HG02763 (cell line): ENCODE data around the gene TMBIM6.
"Not testable (repeated sequence)": the region's sequence is repeated elsewhere in the genome, so short reads cannot be mapped to it uniquely, and the experiment has no call there.

ENCODE experiments used
- ATAC-seq: cut with Tn5 transposase; IDR thresholded peaks from one replicate; pipeline ENCODE4 v1.9.1; 2021; ENCODE audit warnings: mild to moderate bottlenecking, moderate library complexity; ENCODE audit not compliant: unreplicated experiment

The TMBIM6 gene, protein sequence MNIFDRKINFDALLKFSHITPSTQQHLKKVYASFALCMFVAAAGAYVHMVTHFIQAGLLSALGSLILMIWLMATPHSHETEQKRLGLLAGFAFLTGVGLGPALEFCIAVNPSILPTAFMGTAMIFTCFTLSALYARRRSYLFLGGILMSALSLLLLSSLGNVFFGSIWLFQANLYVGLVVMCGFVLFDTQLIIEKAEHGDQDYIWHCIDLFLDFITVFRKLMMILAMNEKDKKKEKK

DNA sequence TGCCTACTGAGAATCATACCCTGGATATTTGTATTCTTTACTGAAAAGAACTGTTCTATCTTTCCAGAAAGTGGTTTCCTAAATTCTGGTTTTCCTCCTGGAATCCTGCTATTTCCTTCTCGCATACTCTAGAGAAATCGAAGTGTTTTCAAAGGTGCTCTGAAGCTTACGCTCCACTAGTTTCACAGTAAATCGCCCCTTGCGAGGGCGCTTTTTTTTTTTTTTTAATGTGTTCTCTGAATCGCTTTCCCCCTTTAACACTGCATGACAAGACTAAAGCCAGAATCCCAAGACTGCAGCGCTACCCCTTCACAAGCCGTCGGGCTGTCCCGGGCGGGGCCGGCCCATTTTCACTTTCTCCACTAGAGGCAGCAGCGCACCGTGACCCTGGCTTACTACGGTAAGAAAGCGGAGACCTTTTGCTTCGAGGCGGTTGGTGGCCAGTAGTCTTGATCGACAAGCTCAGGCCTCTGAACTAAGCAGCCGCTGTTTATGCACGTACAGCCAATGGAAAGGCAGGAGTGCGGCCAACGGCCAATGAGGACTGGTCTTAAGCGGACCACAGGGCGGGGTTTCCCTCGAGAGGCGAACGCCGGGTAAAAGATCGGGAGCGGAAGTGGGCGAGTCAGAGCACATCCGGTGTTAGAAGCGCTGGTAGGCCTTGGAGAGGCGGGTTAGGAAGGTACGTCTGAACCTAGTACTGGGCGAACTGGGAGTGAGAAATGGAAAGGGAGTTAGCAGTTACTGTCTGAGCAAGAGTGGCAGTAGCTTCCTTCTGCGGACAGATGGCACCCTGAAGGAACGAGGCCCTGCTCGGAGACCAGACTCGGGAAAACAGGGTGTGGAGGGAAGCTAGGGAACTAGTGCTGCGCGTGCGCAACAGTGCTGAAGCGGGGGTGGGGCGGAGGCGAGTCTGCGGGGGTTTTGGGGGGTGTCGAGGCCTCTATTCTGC is at the start of gene TMBIM6:
TMBIM6 (plus strand) TSS at position 628 of the 952 bp plus-strand sequence. CDS start 10,937 bp downstream, outside the sequence.
- peak; percentile 94 for ATAC-seq

DNA sequence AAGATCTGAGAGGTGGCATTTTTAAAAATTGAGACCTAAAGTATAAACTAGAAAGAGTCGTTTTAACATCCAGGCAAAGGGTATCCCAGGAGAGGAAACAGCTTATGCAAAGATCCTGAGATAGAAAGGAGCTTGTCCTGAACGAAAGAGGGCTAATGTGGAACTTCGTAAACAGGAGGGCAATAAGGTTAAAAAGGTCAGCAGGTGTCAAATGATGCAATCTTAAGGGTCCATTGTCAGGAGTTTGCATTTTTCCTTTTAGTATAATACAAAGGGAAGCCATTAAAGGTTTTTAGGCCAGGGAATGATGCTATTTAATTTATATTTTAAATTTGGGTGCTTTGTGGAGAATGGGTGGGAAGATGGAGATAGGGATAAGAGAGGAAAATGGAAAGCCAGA is 48.5 kb upstream of the TMBIM6 start:
- no peak for ATAC-seq

DNA sequence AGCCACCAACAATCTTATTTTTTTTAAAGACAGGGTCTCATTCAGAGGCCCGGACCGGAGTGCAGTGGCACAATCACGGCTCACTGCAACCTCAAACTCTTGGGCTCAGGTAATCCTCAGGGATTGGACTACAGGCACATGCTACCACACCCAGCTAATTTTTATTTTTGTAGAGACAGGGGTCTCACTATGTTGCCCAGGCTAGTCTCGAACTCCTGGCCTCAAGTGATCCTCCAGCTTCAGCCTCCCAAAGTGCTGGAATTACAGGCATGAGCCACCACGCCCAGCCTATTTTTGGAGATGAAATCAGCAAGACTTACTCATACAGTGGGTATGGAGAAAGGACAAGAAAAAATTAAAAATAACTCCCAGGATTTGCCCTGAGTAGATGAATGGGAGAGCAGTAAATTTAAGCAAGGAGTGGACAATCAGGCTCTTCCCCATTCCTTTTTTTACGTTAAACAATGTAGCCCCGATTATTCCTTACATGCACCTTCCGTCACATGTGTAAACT is 47.4 kb upstream of the TMBIM6 start:
- ATAC-seq = no peak

DNA sequence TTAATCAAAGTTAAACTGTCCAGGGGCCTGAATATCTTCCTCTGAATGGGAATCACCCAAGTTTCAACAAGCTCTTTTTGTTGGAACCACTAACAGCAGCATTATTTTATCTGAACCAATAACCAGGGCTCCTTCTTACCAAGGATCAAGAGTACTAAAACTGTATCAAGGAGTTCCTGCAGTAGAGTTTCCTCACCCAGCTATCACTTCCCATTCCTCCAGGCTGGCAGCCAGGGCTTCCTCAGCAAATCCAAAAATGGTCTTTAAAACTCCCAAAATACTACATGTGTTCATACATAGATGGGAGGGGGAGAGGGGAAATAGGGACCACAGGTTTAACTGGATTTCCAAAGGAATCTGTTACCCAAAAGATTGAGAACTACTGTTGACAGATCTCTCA is 44.6 kb upstream of the TMBIM6 start:
- ATAC-seq = no peak

DNA sequence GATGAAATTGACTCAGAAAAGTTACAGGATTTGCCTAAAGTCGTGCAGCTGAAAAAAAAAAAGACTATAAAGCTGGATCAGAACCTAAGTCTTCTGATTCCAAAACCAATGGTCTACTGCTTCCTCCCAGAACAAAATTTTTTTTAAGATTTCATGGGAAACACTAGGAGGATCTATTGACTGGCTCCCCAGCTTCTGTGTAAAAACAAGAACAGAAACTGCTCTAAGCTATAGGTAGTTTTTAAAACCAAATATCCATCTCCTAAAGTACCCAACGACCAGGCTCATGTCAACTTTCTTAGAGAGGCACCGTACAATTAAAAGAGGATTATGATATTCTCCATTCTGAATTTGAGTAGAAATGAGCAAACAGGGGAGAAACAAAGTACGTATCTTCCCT is 43.5 kb upstream of the TMBIM6 start:
- no peak for ATAC-seq

DNA sequence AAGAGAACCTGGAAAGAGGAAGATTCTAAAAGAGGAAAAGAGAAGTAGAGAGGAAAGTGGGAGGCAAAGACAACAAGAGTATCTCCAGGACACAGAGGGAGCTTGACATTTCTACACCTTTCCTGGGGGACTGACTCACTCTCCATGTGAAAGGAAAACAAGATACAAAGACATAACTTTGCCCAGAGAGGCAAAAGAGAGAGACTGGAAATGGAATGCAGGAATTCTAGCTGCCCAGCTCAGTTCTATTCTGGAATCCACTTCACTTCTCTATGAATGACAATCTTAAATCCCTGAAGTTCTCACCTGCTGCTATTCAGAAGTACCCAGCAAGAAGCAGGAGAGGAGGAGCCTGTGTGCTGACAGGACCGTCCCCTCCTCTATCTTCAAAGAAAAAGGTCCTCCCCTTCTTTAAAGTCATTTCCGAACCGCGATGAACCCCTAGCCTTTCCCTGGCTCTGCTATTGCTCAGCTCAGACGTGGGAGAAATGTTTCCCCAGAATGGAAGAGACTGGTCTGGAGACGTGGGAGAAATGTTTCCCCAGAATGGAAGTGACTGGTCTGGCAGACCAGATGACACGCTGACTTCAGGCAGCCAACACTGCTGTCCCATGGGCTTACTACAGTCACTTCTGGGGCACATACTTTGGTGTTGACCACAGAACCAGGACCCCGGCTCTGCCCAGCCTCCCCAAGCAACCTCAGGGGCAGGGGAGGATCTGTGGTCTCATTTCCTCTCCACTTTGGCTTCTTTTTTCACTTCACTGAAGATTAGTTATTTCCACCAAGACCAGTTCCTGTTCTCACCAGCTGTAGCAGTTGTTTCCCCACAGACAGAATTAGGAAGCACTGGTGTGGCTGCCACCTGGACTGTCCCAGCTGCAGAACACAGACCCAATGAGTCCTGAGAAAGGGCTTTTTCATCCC is 42.5 kb upstream of the TMBIM6 start:
- peak; percentile 68 for ATAC-seq

DNA sequence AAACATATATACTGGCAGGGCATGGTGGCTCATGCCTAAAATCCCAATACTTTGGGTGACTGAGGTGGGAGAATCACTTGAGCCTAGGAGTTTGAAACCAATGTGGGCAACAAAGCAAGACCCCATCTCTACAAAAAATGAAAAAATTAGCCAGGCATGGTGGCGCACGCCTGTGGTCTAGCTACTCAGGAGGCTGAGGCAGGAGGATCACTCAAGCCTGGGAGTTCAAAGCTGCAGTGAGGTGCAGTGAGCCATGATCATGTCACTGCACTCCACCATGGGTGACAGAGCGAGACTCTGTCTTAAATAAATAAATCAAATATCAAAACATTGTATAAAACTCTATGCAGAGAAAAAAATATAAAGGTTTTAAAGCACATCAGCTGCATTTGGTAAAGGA is 39.3 kb upstream of the TMBIM6 start:
- ATAC-seq = no peak

DNA sequence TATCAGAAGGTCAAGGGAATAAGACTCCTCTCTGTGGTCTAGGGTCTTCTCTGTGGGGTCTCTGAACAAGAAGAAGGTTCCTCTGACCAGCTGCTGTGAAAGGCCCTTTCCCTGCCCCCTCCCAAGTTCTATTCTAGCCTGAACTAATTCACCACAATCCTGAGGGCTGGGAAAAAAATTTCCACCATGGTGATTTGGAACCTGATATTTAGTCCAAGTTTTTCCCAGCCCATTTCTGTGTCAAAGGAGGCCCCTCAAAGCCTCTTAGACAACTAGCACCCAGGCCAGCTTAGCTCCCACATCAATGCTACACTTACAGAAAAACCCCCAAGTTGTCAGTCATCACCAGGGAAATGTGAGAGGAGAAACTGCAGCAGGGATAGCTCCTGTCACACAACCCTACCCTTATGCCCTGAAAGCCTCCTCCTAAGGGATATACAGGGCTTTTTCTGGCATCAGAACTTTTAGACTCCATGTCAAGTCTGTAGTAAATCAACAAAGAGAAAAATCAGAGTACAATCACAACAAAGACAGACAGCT is 38.6 kb upstream of the TMBIM6 start:
- no peak for ATAC-seq

DNA sequence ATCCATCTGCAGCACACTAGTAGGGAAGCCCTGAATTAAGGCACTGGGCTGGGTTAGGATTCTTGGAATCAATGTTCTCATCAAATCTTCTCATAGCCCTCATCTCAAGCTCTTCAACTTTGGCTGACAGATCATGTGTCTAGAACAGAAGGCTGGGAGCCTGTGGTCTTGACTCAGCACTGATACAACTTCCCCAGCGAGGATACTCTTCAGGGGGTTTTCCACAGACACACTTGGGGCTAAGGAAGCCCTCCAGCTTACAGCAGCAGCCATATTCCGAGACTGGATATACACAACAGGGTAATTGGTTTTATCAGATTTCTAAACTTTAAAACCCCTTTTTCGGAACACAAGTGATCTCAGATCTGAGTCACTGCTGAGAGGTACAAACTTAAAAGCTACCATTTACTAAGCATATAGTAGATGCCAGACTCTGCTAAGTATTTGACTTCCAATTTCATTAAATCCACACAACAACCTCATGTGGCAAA is 37.7 kb upstream of the TMBIM6 start:
- no peak for ATAC-seq

DNA sequence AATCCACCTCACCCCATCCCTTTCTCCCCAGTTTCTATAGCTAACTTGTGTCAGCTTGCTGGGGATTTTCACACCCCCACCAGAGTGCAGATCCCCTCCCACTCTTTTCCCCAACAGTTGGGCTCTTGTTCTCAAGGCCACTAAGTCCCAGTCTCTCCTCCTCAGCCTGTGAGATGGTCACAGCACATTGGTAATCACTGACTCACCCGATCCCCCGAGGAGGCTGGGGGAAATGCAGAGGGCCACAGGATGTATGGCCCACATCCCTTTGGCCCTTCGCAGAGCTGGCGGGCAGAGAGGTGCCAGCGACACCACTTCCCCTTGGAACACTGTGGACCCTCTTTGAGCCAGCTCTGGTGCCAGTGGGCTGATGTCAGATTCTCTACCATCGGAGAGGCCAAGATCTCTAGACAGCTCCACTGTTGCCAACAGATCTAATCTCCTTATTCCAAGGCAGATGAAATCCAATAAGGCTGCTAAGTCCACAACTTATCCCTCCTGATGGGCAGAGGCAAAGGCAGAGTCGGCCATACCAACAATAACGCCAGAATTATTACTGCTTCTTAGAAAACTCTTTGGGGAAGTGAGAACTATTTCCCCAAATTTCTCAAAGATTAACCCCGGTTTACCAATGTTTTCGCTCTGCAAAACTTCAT is 35.8 kb upstream of the TMBIM6 start:
- no peak for ATAC-seq

DNA sequence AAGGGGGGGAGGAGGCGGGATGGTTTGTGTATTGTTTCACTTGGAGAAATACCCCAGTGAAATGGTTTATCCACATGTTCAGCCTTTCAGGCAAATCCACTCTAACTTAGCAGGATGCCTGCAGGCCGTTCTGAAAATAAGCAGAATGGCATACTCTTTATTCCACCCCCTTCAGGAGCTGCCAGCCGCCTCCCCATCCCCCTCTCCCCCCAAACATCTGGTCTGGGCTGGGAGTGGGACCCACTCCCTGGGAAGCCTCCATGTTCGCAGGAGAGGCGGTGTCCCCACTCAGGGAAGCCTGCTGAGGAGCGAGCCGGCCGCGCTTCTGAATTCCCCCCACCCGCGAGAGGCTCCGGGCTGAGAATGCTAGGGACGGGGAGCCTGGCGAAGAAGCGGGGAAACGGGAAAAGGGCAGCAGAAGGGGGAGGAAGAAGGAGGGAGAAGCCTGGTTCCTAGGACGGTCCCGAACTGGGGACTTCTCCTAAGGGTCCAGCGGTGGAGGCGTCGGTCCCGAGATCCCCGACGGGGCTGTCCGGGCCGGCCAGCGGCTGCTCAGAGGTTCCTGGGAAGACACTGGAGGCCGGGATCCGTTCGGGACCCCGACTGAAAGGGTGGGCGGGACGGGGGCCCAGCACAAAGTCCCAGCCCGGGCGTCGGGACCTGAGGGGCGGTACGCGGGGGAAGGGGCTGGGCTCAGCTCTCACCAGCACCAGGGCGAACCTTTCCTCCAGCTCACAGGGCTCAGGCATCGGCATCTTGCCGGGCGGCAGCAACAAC is 34.8 kb upstream of the TMBIM6 start:
- ATAC-seq = no peak

DNA sequence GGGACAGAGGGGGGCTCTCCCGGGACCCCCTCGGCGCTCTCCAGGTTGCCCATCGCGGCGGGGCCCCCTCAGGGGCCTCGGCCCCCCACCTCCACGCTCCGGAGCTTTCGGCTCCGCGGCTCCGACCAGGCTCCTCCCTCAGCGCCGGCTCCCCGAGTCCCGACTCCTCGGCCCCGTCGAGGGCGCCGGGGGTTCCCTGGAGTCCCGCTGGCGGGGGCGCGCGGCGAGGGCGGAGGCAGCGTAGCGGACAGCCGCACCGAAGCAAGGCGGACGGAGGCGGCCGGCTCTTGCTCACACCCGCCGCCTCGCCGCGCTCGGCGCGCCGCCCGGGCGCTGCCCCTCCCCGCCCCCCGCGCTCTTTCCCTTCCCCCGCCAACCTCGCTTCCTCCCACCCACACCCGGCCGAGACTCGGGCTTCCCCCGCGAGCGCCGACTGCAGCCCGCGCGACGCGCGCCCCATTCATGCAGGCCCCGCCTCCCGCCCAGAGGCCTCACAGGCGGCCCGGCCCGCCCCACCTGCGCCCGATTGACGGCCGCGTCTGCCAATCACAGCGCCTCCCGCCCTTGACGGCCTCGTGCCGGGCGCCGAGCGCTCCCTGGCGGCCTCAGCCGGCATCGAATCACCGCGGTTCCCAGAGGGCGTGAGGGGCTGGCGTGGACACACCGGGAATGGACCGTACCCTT is 34.1 kb upstream of the TMBIM6 start, which contains the start of gene FMNL3:
FMNL3 (minus strand) TSS at position 278 of the 684 bp plus-strand sequence; CDS start at position 53, 225 bp downstream.
- peak; percentile 87 for ATAC-seq

DNA sequence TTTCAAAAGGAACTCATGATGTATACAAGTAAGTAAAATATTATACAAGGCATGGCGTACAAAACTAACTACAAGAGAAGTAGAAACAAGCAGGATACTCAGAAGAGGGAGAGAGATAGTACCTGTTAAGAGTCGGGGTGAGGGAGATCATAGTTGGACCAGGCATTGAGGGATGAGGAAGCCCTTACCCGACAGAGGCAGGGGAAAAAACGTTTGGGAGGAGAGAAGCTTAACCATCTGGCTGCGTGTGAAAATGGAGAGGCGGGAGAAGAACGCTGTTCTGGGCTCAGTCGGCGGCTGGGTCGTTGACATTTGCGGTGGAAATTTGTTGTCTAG is 33.6 kb upstream of the TMBIM6 start:
- no peak for ATAC-seq

DNA sequence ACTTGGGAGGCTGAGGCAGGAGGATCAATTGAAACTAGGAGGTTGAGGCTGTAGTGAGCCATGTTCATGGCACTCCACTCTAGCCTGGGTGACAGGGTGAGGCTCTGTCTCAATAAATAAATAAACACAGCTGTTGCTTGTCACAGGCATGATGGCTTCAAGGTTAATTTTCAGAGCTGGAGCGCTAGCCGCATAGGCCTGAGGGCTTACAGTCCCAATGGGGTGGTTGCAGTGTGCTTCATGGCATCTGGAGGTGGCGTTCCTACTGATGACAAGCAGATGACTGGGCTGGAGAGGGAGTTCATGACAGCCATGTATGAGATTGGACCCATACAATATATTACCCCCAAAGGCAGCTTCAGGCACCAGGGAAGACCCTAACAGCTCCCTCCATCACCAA is 32.5 kb upstream of the TMBIM6 start:
- ATAC-seq = no peak

DNA sequence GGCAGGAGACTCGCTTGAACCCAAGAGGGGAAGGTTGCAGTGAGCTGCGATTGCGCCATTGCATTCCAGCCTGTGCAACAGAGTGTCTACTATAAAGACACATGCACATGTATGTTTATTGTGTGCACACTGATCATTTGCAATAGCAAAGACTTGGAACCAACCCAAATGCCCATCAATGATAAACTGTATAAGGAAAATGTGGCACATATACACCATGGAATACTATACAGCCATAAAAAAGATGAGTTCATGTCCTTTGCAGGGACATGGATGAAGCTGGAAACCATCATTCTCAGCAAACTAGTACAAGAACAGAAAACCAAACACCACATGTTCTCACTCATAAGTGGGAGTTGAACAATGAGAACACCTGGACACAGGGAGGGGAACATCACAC is 27.4 kb upstream of the TMBIM6 start:
- not testable (repeated sequence) for ATAC-seq

DNA sequence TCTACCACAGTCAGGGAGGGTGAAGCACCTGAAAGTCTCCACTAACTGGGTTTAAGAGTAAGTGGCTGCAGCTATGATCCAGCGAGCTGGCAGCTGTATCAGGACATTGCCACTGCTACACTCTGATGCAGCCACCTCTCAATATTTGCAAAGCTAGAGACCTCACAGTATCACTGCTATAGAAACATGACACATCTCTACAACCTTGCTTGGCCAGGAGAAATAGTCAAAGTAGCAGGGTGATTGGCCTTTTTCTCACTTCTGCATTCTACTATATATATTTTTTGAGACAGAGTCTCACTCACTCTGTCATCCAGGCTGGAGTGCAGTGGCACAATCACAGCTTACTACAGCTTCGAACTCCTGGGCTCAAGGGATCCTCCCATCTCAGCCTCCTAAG is 24.8 kb upstream of the TMBIM6 start:
- no peak for ATAC-seq

DNA sequence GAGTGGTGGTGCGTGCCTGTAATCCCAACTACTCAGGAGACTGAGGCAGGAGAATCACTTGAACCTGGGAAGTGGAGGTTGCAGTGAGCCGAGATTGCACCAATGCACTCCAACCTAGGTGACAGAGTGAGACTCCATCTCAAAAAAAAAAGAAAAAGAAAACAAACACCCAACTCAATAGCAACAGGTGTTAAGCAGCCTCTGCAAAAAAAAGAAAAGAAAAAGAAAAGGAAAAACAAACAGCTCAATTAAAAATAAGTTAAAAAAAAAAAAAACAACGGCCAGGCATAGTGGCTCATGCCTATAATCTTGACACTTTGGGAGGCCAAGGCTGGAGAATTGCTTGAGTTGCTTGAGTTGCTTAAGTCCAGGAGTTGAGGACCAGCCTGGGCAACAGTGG is 23.6 kb upstream of the TMBIM6 start:
- ATAC-seq = not testable (repeated sequence)

DNA sequence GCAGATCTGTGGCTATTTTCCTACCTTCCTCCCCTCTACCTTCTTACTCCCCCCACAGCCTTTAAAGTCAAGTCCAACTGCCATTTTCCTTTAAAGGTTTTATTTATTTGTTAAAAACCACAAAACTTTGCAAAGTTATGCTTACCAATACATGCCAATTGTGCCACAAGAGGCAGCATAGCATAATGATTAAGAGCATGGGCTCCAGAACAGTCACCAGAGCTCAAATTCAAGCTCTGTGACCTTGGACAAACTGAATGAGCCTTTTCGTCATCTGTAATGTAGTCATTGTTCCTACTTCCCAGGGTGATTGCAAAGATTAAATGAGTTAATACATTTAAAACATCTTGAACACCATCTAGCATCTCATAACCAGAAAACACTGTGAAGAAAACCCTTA is 21.1 kb upstream of the TMBIM6 start:
- ATAC-seq = no peak

DNA sequence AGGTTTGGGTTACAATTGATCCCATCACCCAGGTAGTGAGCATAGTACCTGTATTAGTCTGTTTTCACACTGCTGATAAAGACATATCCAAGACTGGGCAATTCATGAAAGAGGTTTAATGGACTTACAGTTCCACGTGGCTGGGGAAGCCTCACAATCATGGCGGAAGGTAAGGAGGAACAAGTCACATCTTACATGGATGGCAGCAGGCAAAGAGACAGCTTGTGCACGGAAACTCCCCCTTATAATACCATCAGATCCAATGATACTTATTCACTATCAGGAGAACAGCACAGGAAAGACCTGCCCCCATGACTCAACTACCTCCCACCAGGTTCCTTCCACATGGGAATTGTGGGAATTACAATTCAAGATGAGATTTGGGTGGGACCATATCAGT is 20.0 kb upstream of the TMBIM6 start:
- not testable (repeated sequence) for ATAC-seq
